RPMI7951 (cell line): Measurements from ENCODE around the gene P4HA3. TPM values are rescaled to one million over a fixed set of nuclear protein-coding genes. Genes with fewer than 3 reads are reported as not detected.

Experiments
- DNase-seq: peaks from one replicate; pipeline ENCODE4 v3.0.0-alpha.2; 2012; ENCODE audit warnings: low read depth
- total RNA-seq: library from RNA; depleted of rRNA; stranded (reverse); fragments of >200 nt; shearing (Covaris generic); gene quantifications from 2 replicates; pipeline ENCODE4 v1.2.3, GENCODE V29; 2014

P4HA3 gene
- total RNA-seq, 1 experiment from 2014 or later, result 7.7 TPM

DNA sequence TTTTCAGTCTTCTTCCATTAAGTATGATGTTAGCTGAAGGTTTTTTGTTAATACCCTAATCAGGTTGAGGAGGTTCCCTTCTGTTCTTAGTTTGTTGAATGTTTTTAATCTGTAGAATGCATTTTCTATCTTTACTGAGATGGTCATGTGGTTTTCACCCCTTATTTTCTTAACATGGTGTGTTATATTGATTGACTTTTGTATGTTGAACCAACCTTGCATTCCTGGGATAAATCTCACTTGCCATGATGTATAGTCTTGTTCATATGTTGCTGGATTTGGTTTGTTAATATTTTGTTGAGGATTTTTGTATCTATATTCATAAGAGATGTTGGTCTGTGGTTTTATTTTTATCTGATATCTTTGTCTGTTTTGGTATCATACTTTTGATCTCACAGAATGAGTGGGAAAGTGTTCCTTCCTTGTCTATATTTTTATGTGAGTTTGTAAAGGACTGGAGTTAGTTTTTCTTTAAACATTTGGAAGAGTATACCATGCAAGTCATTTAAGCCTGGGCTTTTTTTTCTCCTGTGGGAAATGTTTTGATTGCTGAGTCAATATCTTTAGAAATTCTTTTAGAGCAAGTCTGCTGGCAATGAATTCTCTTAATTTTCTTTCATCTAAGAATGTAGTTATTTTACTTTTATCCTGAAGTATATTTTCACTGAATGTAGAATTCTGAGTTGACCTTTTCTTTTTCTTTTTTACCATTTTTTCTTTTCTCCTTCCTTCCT, 5.5 kb upstream of the P4HA3 start:
- no peak for DNase-seq

DNA sequence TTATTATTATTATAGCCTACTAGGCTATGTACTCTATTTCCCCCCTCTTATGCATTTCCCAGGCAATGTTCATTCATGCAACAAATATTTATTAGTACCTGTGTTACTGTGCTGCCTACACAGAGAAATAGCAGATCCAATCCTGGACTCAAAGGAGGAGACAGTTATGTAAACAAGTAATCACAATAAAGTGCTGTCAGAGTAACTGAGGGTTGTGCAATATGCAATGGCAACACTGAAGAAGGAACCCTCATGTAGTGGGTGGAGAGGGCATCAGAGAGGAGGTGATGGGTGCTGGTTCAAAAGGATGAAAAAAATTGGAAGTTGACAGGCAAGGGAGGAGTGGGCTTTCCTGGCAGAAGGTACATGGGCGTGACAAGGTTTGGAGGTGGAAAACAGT, 886 bp upstream of the P4HA3 start:
- DNase-seq, result no peak

DNA sequence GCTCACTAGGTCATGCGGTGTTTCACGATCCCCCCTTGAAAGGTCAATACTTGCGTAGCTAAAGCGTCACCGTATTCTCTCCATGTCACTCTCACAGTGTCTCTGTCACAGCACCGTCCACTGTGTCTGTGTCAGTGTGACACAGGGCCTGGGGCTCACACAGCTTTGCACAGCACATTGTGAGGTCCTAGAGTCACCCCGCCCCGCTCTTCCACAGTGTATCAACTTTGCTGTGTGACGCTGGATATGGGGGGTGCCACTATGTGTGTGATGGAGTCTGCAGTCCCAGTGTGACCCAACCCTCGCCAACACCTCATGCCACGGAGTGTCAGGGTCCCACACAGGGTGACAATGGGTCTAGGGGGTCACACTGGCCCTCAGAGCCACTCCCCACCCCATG, 583 bp downstream of the P4HA3 start:
- DNase-seq, result no peak

DNA sequence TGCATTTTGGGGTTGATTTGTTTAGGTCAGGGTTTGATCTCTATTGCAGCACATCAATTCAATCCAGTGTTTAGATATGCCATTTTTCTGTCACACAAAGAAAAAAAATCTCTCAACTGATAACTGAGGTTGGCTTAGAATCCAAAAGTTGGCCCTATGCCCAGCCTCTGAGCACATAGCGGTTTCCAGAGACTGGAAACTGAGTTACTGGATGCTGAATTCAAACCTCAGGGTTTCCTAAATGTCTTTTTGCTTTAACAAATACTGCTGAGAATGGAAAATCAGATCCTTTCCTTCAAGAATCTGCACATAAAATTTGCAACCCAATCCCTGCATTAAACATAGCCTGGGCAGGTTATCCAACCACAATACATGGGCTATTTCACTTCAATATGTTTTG, 4.0 kb downstream of the P4HA3 start:
- DNase-seq, result peak; percentile 64

DNA sequence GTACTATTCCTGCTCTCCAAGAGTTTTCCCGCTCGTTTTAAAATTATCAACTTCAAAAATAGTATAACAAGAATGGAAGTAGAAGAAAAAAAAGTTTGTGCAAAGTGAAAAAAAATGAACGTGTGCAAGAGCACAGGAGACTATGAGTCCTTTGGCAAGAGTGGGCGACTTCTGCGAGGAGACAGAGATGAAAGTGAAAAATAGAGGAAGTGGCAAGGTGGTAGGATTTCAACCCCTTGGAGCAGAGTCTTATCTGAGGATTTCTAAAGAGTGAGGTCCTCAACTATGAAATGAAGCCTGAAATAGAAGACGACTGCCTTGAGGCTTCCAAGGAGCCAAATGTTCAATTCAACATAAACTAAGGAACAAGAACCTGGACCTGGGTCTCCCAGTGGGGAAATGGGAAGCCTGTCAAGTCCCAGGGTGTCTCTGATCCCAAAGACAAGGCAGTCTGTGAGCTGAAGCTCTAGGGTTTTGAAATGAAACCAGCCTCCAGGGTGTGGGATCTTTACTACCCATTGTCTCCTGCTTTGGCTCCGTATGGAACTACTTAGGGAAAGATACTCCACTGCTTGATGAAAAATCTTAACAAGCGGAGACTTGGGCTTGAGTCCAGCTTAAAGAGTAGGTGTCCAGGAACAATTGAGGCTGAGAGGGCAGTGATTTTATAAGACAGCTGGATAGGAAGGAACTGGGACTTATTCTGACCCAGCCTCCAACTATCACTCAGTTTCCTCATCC, 4.8 kb downstream of the P4HA3 start:
- peak; percentile 26 for DNase-seq

DNA sequence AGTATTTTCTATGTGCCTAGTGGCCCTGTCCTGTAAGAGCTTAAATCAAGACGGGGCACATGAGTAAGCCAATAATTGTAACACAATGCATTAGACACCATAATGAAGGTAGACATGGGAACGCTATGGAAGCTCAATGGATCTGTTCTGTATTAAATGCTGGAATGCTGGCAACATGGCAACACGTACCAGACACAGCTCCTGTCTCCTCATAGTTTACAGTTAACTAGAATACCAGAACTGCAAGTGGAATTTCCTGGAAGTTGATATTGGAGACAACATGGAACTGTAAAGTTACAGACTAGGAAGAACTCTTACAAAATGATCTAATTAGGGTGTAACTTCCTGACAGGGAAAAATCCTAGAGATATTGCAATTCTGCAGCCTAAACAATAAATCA, 12.4 kb downstream of the P4HA3 start:
- DNase-seq, result no peak

DNA sequence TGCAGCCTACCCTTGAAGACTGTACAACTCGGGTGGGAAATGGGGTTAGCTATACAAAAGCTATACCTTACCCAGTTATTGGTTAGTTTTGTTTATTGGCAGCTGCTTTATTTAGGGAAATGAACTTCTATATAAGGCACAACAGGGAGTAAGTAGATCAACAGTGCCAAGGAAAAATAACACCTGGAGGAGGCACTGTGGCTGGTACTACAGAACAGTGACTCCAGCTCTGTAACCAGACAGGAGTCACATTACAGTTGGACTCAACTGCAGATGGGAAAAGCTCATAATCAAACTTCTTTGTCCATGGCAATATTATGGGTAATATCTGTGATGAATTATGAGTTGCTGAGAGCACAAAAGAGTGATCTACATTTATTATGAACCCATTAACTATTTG, 14.0 kb downstream of the P4HA3 start:
- no peak for DNase-seq

DNA sequence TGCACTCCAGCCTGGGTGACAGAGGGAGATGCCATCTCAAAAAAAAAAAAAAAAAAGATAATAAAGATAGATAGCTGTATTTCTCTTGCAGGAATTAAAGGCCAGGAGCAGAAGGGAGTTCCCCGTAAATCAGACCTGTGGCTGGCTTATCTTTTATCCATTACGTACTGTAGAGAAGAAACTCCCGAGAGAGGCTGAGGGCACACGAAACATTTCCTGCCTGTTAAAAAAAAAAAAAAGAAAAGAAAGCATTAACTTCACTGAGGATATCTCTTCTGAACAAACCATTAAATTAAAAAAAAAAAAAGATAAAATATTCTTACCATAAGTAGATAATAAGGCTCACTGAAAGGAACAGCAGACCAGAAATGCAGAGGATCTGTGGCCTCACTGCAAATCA, 22.5 kb downstream of the P4HA3 start:
- DNase-seq, result no peak

DNA sequence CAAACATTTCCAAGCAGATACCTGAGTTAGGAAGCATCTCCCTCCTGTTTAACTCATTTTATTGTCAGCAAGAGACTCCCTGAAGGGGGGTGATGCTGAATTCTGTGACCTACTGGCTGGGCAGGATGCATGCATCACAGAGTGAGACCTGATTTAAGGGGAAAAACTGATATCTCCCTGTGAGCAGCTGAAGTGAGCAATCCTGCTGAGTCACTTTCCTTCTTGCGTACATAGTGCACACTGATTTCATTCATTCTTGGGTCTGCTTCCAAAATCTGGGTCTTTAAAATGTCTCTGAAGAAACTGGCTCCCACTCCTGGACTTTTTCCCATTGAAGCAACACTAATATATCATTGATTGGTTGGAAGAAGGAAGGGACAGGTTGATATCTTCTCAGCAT, 23.3 kb downstream of the P4HA3 start:
- DNase-seq, result peak; percentile 84

DNA sequence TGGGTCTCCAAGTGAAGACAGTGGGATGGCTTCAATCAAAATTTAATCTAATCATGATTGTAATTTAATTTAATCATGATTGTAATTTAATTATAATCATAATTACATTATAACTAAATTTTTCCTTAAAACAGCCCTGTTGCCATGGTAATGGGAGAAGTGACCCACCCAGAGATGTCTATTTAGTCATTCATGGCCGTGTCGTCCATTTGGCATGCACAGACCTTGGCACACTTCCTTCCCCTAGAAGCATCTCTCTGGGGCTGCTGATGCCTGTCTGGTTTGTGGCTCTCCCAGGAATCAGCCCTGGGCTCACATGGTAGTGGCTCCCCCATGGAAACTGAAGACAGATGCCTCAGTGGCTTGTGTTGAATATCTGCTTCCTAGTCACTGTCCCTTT, 27.0 kb downstream of the P4HA3 start:
- peak; percentile 21 for DNase-seq

DNA sequence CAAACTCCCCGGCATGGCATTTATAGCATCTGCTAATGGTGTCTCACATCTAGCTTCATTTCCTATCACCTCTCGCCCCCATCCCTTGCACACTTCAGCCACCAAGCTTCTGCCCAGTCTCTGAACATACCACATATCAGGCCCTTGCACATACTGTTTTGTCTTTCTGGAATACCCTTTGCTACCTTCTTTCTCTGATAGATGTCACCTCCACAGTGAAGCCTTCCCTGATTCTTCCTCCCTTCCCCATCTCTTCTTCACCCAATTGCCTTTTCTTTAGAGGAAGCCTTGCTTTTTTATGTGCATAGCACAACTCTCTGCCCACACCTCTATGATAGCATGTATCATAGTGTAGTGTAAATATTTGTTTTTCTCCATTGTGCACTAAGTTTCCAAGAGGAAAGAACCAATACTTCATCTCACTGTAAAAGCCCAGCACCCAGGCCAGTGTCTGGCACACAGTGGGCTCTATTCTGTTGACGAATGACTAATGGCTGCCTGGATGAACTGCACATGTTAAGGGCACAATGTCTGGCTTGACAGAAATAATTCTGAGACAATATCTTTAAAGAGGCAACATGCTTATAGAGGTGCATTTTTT, 27.8 kb downstream of the P4HA3 start:
- DNase-seq, result no peak

DNA sequence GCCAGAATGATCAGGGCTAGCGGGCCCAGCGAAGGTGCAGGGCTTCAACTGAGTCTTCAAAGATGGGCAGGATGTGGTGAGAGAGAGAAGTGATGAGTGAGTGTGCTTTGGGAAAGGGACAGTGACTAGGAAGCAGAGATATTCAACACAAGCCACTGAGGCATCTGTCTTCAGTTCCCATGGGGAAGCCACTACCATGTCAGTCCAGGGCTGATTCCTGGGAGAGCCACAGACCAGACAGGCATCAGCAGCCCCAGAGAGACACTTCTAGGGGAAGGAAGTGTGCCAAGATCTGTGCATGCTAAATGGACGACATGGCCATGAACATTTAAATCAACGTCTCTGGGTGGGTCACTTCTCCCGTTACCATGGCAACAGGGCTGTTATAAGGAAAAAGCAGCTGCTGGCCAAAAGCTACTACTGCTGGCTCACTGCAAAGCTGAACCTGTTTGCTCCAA, 28.5 kb downstream of the P4HA3 start:
- DNase-seq, result peak; percentile 46

DNA sequence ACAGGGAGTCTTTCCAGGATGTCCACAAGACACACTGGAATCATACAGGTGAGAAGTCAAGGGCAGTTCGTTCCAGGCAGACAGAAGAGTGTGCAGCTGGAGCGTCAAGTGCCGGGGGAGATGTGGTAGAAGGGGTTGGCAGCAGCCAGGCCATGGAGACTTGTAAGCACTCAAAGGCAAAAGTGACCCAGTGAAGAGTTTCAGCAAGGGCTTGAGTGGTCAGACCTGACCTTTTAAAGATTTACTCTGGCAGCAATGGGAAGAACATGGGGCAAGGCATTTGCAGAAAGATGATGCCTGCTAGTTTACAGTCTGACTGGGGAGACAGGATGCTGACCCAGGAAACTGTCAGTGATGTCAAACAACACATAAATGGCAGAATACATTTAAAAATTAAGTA, 29.0 kb downstream of the P4HA3 start:
- no peak for DNase-seq

DNA sequence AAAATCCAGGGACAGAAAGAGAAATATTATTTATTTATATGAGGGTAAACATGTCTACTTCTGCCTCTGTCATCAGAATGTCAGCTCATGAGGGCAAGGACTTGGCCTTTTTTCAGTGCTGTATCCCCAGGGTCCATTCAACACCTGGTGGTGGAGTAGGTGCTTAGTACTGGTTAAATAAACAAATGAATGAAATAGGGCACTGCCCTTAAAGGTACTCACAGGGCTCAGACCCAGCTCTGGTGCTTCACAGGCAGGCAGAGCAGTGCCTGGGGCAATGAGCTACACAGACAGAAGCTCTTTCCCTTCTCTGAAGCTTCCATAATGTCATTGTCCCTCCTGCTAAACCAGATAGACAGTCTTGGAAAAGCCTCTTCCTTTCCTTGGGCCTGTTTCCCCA, 30.9 kb downstream of the P4HA3 start:
- DNase-seq, result no peak

DNA sequence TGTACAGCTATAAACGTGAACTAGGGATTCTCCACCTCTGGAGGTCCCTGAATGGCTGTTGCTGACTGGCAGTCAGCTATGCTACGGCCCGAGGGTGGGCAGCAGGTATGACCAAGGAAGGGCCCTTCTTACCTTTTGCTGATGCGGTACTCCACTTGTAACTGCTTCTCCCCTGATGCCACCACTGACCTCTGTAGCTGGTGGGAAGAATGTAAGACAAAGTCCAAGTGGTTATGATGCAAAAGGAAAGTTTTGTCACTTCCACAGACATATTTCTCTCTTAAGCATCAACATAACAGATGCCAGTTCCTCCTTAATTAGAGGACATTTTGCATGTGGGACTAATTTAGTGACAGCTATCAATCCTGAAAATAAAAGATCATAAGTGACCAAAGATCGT, 32.2 kb downstream of the P4HA3 start:
- DNase-seq, result no peak

DNA sequence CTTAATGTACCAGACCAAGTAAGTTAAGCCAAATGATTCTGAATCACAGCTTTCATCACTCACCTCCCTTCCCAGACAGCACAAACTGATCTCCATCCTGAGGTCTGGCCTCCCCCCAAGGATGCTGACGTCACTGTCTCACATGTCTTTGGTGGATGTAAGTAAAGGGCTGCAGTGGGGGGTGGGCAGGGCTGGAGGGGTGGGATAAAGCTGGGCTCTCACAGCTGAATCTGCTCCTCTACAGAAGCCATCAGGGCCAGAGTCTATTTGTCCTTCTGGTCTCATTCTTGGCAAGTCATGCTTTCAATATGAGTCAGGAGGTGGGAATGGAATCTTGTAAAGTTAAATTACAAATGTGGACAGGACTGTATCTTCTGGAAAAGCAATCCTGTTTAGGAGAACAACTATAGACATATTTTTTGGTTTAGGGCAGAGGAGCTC, 32.7 kb downstream of the P4HA3 start:
- DNase-seq, result peak; percentile 85

DNA sequence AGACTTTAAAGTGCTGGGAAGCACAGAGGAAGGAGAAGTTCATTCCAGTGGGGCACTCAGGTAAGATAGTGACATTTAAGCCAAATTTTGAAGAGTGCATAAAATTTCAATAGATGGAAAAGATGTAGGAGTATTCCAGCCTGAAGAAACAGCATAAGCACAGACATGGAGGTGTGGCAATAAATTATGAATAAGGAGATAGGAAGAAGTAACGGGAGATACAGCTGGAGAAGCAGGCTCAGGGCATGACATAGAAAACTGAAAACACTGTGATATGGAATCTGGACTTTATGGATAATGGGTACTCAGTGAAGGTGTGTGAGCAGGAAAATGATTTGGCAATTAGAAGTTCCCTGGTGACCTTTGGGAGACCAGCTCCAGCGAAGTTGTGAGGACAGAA, 33.3 kb downstream of the P4HA3 start:
- DNase-seq, result no peak

DNA sequence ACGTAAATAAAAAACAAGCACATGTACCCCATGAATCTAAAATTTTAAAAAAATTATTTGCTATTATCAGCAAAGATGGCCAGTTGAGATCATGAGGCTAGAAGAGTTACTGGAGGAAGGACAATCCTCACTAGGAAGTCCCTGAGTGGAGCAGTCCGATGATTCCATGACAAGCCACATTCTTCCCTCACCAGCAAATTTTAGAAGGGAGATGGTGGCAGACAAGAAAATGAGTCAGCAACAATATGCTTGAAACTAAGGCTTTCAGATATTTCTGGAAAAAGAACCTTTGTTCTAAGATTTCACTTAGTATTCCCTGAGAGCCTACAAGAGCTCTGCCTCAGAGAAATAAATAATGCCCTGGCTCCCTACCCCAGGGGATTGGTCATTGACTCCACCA, 34.9 kb downstream of the P4HA3 start:
- peak; percentile 60 for DNase-seq

DNA sequence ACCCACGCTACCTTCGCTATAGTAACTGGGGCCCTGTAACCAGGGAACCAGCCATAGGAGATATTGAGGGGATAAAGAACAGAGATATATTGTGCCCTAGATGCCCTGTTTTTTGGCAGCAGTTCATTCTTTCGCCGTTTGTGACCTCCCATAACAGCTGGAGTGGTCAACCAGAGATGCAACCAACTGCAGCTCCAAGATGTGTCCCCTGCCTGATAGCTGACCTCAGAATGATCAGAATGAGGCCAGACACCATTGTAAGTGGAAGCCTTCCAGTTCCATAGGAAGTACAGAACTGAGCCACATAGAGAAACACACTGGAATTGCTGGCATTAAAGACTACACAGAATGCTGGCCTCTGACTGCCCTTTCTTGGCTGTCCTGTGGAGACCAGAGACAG, 39.2 kb downstream of the P4HA3 start:
- no peak for DNase-seq

DNA sequence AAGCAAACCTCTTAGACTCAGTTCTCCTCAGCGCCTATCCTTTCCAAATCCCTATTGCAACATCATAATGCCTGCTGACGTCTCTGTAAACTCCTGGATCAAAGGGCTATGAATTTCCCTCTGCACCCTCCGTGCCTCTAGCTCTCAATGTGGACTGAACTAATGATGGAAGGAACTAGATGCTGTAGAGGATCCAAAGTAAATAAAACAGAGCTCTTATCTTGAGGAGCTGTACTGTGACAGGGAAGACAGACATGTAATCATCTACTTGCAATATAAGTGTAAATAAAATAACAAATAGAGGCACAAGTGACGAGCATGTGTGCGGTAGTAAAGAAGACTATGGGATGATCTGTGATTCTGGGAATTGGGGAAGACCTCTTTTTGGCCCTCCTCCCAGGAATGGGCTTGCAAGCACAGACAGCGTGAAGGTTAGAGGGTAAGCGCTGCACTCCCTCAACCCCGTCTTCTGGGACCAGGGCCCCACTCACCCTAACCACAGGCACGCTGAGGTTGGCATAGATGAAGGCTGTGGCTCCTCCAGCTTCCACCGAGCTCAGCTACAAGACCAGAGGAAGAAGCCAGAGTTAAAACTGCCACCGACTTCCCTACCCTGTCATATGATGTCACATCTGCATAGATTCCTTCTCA, 42.2 kb downstream of the P4HA3 start:
- DNase-seq, result peak; percentile 52

DNA sequence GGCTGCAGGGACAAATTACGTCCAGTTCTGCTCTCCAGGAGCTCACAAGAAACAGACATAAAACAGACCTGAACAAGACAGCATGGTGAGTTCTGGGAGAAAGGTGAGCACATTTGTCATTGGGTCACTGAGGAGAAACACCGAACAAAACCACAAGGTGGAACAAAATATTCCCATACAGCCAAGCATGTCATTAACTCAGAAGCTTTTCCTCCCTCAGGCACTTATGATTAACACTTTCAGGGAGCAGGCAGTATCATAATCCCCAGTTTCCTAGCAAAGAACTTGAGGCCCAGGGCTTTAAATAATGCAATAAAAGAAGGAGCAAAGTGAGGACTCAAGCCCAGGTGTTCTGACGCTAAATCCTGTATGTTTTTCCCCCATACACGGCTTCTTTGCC, 43.0 kb downstream of the P4HA3 start:
- peak; percentile 27 for DNase-seq

DNA sequence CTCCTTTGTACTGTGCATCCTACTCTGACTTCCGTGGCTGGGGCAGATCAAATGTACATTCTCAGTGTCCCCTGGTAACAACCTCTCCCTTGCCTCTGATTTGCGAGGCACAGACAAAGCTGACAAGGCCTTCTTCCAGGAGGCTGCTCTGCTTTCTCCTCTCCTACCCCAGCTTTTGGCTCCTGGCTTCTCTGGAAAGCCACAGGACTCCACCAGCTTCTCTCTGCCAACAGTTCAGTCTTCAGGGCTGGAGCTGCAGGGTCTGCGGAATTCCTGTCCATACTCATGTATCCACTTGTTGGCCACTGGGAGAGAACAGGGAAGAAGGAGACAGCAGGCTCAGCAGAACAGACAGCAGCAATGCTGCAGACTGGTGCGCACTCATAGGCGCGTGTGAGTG, 44.4 kb downstream of the P4HA3 start:
- no peak for DNase-seq

DNA sequence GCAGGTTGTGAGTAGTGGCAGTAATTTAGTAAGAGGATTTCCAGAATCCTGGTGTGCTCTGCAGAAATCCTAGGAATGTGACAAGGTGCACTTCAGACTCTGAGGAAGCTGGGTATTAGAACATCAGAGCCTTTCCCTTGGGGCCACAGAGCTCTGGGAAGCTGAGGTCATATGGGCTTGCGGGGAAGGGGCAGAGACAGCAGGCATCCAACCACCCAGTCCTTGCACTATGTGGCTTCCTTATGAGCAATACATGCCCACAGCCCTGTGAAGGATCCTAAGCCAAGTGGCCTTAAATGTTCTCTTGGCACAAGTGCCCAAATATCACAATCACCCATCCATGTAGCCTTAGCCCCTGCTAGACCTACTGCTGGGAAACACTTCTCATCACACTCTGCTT, 46.2 kb downstream of the P4HA3 start:
- DNase-seq, result no peak
